T-helper 22 cell (primary cell): ENCODE results near the gene TXLNA.
A peak's percentile ranks its signal among the peaks of the same experiment; 100 is the strongest.
"Not testable (repeated sequence)": the region's sequence is repeated elsewhere in the genome, so short reads cannot be mapped to it uniquely, and the experiment has no call there.

Experiments used
- DNase-seq: peaks from one replicate; pipeline ENCODE4 v3.0.0-alpha.2; 2020; ENCODE audit warnings: low read depth

TXLNA gene

GRCh38 chr1:32179443-32180185, at the start of gene TXLNA:
TXLNA (plus strand) TSS chr1:32179675; CDS start chr1:32180346, 671 bp downstream.
- peak; percentile 79 for DNase-seq

DNA sequence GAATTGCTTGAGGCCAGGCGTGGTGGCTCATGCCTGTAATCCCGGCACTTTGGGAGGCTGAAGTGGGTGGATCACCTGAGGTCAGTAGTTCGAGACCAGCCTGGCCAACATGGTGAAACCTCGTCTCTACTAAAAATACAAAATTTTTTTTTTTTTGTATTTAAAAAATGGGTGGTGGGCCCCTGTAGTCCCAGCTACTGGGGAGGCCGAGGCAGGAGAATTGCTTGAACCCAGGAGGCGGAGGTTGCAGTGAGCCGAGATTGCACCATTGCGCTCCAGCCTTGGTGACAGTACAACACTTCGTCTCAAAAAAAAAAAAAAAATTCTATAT, 45.6 kb upstream of the TXLNA start:
- not testable (repeated sequence) for DNase-seq

GRCh38 chr1:32137111-32137510, 42.4 kb upstream of the TXLNA start:
- DNase-seq = no peak

DNA sequence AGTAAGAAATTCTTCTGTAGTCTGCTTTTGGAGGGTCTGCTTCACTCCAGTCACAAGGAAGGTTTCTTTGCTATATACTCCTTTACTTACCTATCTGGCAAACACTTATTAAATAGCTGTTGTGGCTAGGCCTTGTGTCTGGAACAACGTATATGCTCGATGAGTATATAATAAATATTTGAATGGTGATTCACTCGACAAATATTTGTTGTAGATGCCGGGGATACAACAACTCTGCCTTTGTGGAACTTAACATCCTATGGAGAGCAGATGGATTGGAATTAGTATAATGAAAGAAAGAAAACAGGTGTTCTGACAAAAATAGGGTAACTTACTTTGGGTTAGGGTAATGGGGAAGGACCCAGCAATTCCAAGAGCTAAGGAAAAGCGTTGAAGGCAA, 40.5 kb upstream of the TXLNA start:
- DNase-seq = no peak

- no peak for DNase-seq
These were observed 36.8 kb upstream of the TXLNA start for GRCh38 chr1:32142446-32143301.

GRCh38 chr1:32143302-32143695, 36.2 kb upstream of the TXLNA start:
- DNase-seq = not testable (repeated sequence)

DNA sequence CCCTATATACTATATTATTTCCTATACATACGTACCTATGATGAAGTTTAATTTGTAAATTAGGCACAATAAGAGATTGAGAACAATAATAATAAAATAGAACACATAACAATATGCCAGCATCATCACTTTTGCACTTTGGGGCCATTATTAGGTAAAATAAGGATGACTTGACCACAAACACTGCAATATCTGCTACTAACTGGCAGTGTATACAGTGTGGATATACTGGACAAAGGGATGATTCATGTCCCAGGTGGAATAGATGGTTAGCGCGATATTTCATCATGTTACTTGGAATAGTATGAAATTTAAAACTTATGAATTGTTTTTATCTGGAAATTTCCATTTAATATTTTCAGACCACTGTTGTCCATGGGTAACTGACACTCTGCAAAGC, 35.4 kb upstream of the TXLNA start:
- DNase-seq = no peak

GRCh38 chr1:32147799-32148198, 31.7 kb upstream of the TXLNA start:
- DNase-seq = not testable (repeated sequence)

DNA sequence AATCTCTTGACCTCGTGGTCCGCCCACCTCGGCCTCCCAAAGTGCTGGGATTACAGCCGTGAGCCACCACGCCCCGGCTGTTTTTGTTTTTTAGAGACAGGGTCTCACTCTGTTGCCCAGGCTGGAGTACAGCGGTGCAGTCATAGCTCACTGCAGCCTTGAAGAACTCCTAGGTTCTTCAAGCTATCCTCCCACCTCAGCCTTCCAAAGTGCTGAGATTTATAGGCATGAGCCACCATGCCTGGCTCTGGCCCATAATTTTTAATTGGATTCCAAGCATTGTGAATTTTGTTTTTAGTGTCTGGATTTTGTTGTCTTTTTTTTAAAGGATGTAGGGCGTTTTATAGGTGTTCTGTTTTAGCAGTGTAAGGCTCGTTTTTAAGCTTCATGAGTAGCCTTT, 28.6 kb upstream of the TXLNA start:
- no peak for DNase-seq

DNA sequence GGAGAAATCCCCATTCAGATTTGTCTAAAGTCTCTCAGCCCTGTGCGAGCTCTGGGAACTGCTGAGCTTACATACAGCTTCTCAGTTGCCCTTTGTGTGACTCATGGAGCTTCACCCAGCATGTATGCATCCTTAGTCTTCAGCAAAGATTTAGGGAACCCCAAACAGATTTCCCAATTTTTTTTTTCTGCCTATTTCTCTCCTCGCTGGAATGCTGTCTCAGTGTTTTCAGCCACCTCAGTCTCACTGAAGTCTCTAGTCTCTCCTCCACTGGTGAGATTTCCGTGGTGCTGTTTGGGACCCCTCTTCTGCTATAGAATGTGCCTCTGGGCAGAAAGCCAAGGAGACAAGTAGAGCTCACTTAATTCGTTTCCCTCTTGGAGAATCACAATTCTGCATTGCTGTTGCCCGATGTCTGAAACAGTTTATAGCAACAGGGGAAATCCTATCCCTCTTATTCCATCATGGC, 28.1 kb upstream of the TXLNA start:
- no peak for DNase-seq

DNA sequence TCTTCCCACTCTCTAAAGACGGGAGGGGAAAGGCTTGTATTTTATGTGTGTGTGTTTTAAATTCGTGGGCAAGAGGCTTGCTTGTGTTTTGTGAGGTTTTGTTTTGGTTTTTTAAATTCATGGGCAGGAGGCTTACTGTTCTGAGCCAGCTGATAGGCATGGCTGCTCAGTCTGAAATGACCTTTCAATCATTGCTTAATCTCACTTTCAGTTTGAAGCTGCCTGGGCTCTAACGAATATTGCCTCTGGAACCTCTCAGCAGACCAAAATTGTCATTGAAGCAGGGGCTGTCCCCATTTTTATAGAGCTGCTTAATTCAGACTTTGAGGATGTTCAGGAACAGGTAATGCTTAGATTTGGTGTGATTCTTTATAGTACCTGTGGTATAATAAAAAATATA, 20.3 kb upstream of the TXLNA start:
- DNase-seq = no peak

DNA sequence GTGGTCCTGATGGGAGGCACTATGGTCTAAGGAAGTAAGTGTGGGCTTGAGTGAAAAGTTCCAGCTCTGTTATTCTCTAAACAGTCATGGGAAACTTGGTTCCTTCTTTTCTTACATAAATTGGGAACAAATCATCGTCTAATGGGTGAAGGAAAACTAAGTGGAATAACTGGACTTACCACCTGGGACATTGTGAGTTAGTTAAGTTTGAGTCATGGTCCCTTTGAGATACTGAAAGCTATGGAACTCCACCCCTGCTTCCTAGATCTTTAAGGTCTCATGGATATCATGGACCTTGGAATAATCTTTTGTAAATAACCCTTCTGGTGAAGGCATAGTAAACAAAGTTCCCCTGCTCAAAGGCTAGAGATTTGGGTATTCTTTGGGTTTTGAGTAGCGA, 16.1 kb upstream of the TXLNA start:
- no peak for DNase-seq

GRCh38 chr1:32165633-32166032, 13.8 kb upstream of the TXLNA start:
- not testable (repeated sequence) for DNase-seq

DNA sequence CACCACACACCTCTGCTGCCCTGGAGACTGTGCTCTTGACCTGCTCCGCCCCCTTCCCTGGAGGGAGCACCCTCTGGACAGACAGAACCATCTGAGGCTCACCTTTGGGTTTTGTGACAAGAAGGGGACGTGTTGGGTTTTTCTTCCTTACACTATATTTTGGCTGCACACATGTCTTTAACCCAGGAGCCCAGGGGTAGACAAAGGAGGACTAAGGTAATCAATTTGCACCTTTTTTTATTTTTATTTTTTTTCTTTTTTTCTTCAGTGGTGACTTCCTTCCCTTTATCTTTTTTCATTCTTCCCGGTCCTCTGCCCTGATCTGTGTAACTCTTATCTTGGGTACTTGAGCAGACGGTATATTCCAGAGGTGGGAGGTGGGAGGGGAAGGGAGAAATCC, 8.5 kb upstream of the TXLNA start:
- no peak for DNase-seq

DNA sequence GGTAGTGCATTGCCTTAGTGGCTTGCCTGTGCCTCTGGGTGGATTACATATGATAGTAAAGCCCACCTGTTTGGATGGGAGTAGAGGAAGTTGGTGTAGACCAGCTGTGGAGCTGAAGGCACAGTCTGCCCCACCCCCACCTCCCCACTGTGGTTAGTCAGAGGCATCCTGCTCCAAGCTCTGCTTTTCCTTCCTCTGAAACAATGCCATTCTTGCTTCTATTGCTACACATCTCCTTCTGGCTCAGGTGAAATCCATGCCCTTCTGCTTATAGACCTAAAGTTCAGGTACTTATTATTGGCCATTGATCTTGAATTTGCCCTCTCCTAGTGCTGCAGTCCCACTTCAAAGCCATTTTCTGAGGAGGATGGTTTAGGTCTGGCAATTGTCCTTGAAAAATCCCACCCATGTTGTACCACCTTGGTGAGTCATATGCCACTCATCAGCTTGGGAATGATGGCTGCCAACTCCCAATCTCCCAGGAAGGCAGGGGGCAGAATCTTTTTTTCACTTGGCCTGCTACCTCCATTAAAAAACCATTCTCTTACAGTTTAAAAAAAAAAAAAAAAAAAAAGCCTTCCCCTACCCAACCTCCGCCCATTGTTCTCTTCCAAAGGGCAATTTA, 6.7 kb upstream of the TXLNA start:
- DNase-seq = no peak

GRCh38 chr1:32178380-32179192, 889 bp upstream of the TXLNA start:
- no peak for DNase-seq

DNA sequence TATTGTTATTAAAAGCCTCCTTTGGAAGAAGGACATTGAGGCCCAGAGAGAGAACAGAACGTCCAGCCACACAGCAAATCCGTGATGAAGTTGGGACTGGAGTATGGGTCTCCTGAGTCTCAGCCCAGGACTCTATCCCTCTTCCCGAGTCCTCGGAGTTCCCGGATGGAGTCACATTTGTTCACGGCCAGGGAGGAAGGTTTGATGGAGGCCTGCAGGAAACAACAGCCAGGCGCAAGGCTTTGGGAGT, 357 bp upstream of the TXLNA start:
- DNase-seq = no peak

GRCh38 chr1:32180186-32181060, 948 bp downstream of the TXLNA start:
- DNase-seq = no peak

DNA sequence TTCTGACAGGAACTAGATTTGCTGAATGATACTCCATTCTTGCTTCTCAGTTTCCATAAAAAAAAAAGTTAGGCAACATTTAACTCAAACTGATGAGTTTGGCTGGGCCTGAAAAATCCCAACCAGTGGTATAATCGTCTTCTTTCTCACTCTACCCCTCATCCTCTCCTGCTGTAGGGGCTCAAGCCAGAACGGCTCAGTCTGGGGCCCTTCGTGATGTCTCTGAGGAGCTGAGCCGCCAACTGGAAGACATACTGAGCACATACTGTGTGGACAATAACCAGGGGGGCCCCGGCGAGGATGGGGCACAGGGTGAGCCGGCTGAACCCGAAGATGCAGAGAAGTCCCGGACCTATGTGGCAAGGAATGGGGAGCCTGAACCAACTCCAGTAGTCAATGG, 1.6 kb downstream of the TXLNA start:
- DNase-seq = no peak

- DNase-seq = no peak
These were observed 2.1 kb downstream of the TXLNA start for GRCh38 chr1:32181563-32181962.

DNA sequence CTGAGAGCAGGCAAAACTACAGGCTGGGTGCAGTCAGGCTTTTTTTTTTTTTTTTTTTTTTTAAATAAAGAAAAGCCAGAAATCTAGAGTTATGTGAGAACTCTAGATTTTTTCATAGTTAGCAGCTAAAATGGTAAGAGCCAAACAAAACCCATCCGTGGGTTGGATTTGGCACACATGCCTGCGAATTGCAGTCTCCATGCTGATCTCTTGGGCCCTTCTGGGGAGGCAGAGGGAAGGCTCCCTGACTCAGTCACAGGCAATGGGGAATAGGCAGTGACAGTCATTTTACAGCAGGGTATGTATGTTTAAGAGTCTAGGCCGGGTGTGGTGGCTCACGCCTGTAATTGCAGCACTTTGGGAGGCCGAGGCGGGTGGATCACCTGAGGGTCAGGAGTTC, 2.6 kb downstream of the TXLNA start:
- no peak for DNase-seq
